ENCODE results near the gene WNT7B. TPM values are rescaled to one million over a fixed set of nuclear protein-coding genes. Genes with fewer than 3 reads are reported as not detected.

The WNT7B gene
- total and polyA plus RNA-seq, 2 of the 8 experiments (the other 6 are each of a cell fraction or from before 2014, with no cell fraction given), result 0.14 to 0.24 TPM

DNA sequence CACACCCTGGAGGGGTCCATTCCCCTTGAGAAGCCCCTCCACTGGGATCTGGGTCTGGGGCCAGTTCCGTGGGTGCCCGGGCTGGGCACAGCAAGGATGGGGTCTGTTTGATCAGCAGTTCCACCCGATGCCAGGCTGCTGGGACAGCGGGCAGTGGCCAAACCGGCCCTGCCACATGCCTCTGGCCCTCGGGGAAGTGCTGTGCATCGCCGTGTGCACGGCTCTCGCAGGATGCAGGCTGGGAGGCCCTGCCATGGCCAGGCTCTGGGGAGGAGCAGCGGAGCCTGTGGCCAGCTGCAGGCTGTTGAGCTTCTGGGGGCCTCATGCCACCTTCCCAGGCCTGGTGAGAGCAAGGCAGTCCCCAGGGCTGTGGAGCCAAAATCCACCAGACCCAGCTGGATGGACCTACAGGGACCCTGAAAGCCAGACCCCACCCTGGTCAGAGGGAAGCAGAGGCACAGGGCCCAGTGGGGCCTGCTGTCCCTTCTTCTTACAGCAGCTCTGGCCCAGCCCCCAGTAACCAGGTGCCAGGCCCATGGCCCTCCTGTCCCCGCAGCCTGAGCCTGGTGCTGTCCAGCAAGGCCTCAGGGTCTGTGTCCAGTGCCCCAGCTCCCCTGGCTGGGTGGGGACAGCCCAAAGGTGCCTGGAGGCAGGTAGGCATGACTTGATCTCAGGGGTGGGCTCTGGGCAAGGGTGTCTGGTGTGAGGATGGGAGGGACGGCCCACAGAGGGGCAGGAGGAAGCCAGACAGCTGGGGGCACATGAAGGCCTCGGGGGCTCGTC is 57.3 kb downstream of the WNT7B start:
- H3K23ac ChIP-seq (ENCODE audit: insufficient read length), result no peak overlapping the region
- no peak overlapping the region for H2AK5ac ChIP-seq (ENCODE audit: low read depth, low read length)
- no peaks in the 10 kb centered on the region for H4K20me1 ChIP-seq (replicated peaks in 1 of 2; ENCODE audit: control insufficient read depth in 1 of 2, insufficient read depth in 2 of 2, low read length in 2 of 2)
- no peak overlapping the region for H3K56ac ChIP-seq (replicated peaks; ENCODE audit: insufficient read length, low read depth, low read length)
- ChIA-PET POLR2A (ENCODE audit: partially characterized antibody) (no interaction called here), CTCF (ENCODE audit: partially characterized antibody) (no interaction called here)
- no peaks in the 10 kb centered on the region for H3K9me3 ChIP-seq (ENCODE audit: insufficient read depth in 2 of 2, low read depth in 1 of 2, low read length in 1 of 2)
- H4K5ac ChIP-seq (ENCODE audit: insufficient read length, low read depth, low read length), result no peak overlapping the region
- H3K27ac ChIP-seq (ENCODE audit: low read depth, low read length), result no peak overlapping the region
- H2BK15ac ChIP-seq (ENCODE audit: low read length), result no peak overlapping the region
- H4K8ac ChIP-seq (ENCODE audit: extremely low read depth, insufficient read depth, low read length), result peak overlapping the region; percentile 86; the same call in 1 of the 2 replicates
- no peak overlapping the region for H2BK5ac ChIP-seq (ENCODE audit: low read depth, low read length)
- 86% methylated on average over 15 of the region's 15 CpGs; no CpG with 5 or more reads in 1 of the 2 experiments for WGBS, 2 experiments (ENCODE audit: extremely low coverage in 1 of 2, insufficient coverage in 1 of 2, insufficient read length in 1 of 2, insufficient replicate concordance in 2 of 2, low coverage in 1 of 2, low lambda C conversion rate in 2 of 2, missing lambda C conversion rate in 1 of 2)
- no peak overlapping the region for H3K4me2 ChIP-seq (ENCODE audit: insufficient read depth in 1 of 2, low read depth in 2 of 2, low read length in 2 of 2)
- H2BK12ac ChIP-seq (ENCODE audit: low read depth, low read length), result no peak overlapping the region
- no peaks in the 10 kb centered on the region for H3K79me2 ChIP-seq (ENCODE audit: control insufficient read depth in 1 of 2, insufficient read depth in 2 of 2, low read length in 2 of 2)
- H3K4me3 ChIP-seq (ENCODE audit: extremely low read depth in 1 of 4, insufficient read depth in 2 of 4, low read depth in 3 of 4, low read length in 4 of 4), result no peak overlapping the region
- H3K18ac ChIP-seq (ENCODE audit: extremely low read depth, low read length), result no peak overlapping the region
- no peak overlapping the region for H3K4ac ChIP-seq (replicated peaks; ENCODE audit: insufficient read length, low read depth, low read length)
- FAIRE-seq (no peak), DNase-seq (ENCODE audit: low read depth in 1 of 2, low spot score in 2 of 2) (no peak)
- no peak overlapping the region for H2BK120ac ChIP-seq (replicated peaks; ENCODE audit: low read depth, low read length)
- no peak for TF ChIP-seq TBP (IDR thresholded peaks at IDR 0.05; ENCODE audit: low read depth, low read length)
- H3K79me1 ChIP-seq (ENCODE audit: low read depth, low read length), result no peaks in the 10 kb centered on the region
- no peak overlapping the region for H2AFZ ChIP-seq (ENCODE audit: low read length)
- no peaks in the 10 kb centered on the region for H3K23me2 ChIP-seq (ENCODE audit: low read depth, low read length)
- no peak overlapping the region for H3K14ac ChIP-seq (ENCODE audit: insufficient read length)
- H3K9ac ChIP-seq (replicated peaks in 1 of 4; ENCODE audit: extremely low read depth in 1 of 4, low read depth in 3 of 4, low read length in 3 of 4), result no peak overlapping the region
- H3K4me1 ChIP-seq (replicated peaks in 1 of 4; ENCODE audit: control insufficient read depth in 3 of 4, insufficient read depth in 4 of 4, low read length in 3 of 4), result no peaks in the 10 kb centered on the region; a peak in 1 of 7 replicates
- H3K36me3 ChIP-seq (ENCODE audit: control insufficient read depth in 2 of 4, insufficient read depth in 4 of 4, low read length in 3 of 4), result no peaks in the 10 kb centered on the region
- H4K91ac ChIP-seq (replicated peaks; ENCODE audit: insufficient read length, low read length), result no peak overlapping the region
- no peak overlapping the region for H2BK20ac ChIP-seq (ENCODE audit: low read length)
- no peaks in the 10 kb centered on the region for H3K27me3 ChIP-seq (replicated peaks in 1 of 4; ENCODE audit: control insufficient read depth in 3 of 4, extremely low read depth in 1 of 4, insufficient read depth in 3 of 4, low read length in 3 of 4)
